UCSD-AML1 (cell line): ENCODE measurements around the gene UBAC2.
"Not testable (repeated sequence)": the region's sequence is repeated elsewhere in the genome, so short reads cannot be mapped to it uniquely, and the experiment has no call there.

Source experiments
- DNase-seq: peaks from one replicate; lab custom pipeline; 2025; ENCODE audit not compliant: unreplicated experiment; lab: John Stamatoyannopoulos, UW

UBAC2 gene

GRCh38 chr13:99211421-99212035, 10.9 kb downstream of the UBAC2 start:
- no peak for DNase-seq

- DNase-seq: no peak
Measured at GRCh38 chr13:99214232-99214631, 13.6 kb downstream of the UBAC2 start.

- no peak for DNase-seq
Measured at GRCh38 chr13:99214731-99215130, 14.1 kb downstream of the UBAC2 start.

GRCh38 chr13:99215184-99215830, 14.7 kb downstream of the UBAC2 start:
- no peak for DNase-seq

- DNase-seq: no peak
Measured at GRCh38 chr13:99217461-99218110, 16.9 kb downstream of the UBAC2 start.

- DNase-seq: no peak
Measured at GRCh38 chr13:99218126-99218525, 17.5 kb downstream of the UBAC2 start.

GRCh38 chr13:99218545-99218944, 17.9 kb downstream of the UBAC2 start:
- no peak for DNase-seq

GRCh38 chr13:99218969-99219368, 18.3 kb downstream of the UBAC2 start:
- DNase-seq: no peak

GRCh38 chr13:99220199-99220935, 19.7 kb downstream of the UBAC2 start:
- no peak for DNase-seq

- no peak for DNase-seq
Measured at GRCh38 chr13:99221567-99222239, 21.0 kb downstream of the UBAC2 start.

- no peak for DNase-seq
Measured at GRCh38 chr13:99223587-99223986, 22.9 kb downstream of the UBAC2 start.

GRCh38 chr13:99224021-99224420, 23.4 kb downstream of the UBAC2 start:
- no peak for DNase-seq

- no peak for DNase-seq
Measured at GRCh38 chr13:99225078-99225477, 24.4 kb downstream of the UBAC2 start.

- no peak for DNase-seq
Measured at GRCh38 chr13:99226513-99226912, 25.9 kb downstream of the UBAC2 start.

- no peak for DNase-seq
Measured at GRCh38 chr13:99227331-99227900, 26.8 kb downstream of the UBAC2 start.

- no peak for DNase-seq
Measured at GRCh38 chr13:99227909-99228688, 27.4 kb downstream of the UBAC2 start.

- no peak for DNase-seq
Measured at GRCh38 chr13:99228737-99229691, 28.4 kb downstream of the UBAC2 start.

GRCh38 chr13:99230588-99230987, 29.9 kb downstream of the UBAC2 start:
- DNase-seq: not testable (repeated sequence)

- DNase-seq: no peak
Measured at GRCh38 chr13:99230991-99231390, 30.3 kb downstream of the UBAC2 start.
